KMS-11 (cell line): ENCODE data around the gene DMXL2.

Experiments used
- H2AFZ ChIP-seq: fragments of 200-600 bp; sonication (generic); 2 replicates; pipeline ENCODE4 v1.6.1; 2016; ENCODE audit warnings: antibody characterized with exemption, mixed run types, low read depth
- H3K27ac ChIP-seq: fragments of 200-600 bp; sonication (generic); 2 replicates; pipeline ENCODE4 v1.6.1; 2016; ENCODE audit warnings: mild to moderate bottlenecking, mixed run types
- H3K27me3 ChIP-seq: fragments of 200-600 bp; sonication (generic); 2 replicates; pipeline ENCODE4 v1.6.1; 2017; ENCODE audit warnings: mild to moderate bottlenecking, low read depth, mixed run types, moderate library complexity; ENCODE audit not compliant: insufficient read depth
- H3K36me3 ChIP-seq: fragments of 200-600 bp; sonication (generic); 2 replicates; pipeline ENCODE4 v1.6.1; 2017; ENCODE audit warnings: mild to moderate bottlenecking, mixed run types; ENCODE audit not compliant: insufficient read depth
- H3K4me1 ChIP-seq: fragments of 200-600 bp; sonication (generic); 2 replicates; pipeline ENCODE4 v1.6.1; 2016; ENCODE audit warnings: mild to moderate bottlenecking, low read depth, mixed run types; ENCODE audit not compliant: poor library complexity, severe bottlenecking
- H3K4me2 ChIP-seq: fragments of 200-600 bp; sonication (generic); 2 replicates; pipeline ENCODE4 v1.7.0; 2016; ENCODE audit warnings: mild to moderate bottlenecking, mixed run types
- H3K4me3 ChIP-seq: fragments of 200-600 bp; sonication (generic); IDR thresholded peaks from 2 replicates; pipeline ENCODE4 v1.6.1; 2017; ENCODE audit warnings: low read depth, low read length, mixed read lengths; ENCODE audit not compliant: insufficient read depth
- H3K79me2 ChIP-seq: fragments of 200-600 bp; sonication (generic); 2 replicates; pipeline ENCODE4 v1.6.1; 2016; ENCODE audit warnings: low read depth, mixed run types; ENCODE audit not compliant: insufficient read depth
- H3K9ac ChIP-seq: fragments of 200-600 bp; sonication (generic); 2 replicates; pipeline ENCODE4 v1.6.1; 2016; ENCODE audit warnings: mild to moderate bottlenecking, mixed run types
- H4K20me1 ChIP-seq: fragments of 200-600 bp; sonication (generic); 2 replicates; pipeline ENCODE4 v1.6.1; 2016; ENCODE audit warnings: mild to moderate bottlenecking, mixed run types; ENCODE audit not compliant: insufficient read depth
- TF ChIP-seq, protein P1 (sequence below): fragments of 200-600 bp; sonication (generic); conservative IDR thresholded peaks from 2 replicates; pipeline ENCODE4 v1.6.1; 2017; ENCODE audit warnings: low read depth, mild to moderate bottlenecking, antibody characterized with exemption, low read length, moderate library complexity, mixed read lengths

DMXL2 gene

DNA sequence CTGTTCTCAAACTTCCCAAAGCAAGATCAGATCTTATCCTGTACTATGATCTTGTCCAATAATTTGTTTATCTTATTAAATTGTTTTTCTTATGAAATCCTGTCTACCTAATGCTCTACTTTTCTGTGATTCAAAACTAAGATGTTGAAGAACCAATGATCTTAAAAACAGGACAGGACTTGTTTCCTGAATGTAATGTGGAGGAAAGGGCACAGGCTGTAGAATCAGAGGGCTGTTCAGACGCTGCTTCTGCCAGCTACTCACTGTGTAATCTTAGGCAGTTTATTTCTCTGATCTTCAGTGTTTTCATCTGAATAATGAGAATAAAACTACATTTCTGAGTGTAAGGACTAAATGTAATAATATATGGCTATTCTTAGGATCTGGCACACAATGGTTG is 20.1 kb upstream of the DMXL2 start:
- Histone ChIP-seq H3K79me2 (no peaks in the 10 kb centered on the region), H3K9ac (no peak overlapping the region)

DNA sequence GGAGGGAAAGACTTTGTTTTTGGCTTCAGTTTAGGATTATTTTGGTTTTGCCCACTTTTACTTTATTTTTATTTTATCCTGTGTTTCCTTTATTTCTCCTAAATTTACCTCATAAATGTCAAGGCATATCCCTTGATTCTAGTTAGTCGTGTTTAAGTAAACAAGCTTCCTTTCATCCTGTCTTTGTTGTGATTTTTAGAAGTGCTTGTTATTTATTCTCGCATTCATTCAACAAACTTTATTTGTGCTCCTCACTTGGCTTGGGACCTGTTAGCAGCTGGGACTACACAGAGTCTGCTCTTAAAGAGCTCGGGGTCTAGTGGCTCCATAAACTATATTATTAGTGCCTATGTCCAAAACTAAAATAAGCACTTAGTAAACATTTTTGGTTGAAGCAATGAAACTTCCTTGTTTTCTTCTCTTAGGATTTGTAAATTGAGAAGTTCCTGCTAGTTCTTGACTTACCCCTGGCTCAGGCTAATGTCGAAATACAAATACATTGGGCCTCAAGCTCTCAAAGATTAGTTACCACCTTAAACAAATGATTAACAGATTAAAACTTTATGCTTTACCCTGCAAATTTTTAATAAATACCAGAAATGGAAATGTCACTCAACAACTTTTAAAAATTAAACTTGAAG is 19.0 kb upstream of the DMXL2 start:
- H4K20me1 ChIP-seq = no peaks in the 10 kb centered on the region
- H3K36me3 ChIP-seq = no peaks in the 10 kb centered on the region
- TF ChIP-seq, protein P1, sequence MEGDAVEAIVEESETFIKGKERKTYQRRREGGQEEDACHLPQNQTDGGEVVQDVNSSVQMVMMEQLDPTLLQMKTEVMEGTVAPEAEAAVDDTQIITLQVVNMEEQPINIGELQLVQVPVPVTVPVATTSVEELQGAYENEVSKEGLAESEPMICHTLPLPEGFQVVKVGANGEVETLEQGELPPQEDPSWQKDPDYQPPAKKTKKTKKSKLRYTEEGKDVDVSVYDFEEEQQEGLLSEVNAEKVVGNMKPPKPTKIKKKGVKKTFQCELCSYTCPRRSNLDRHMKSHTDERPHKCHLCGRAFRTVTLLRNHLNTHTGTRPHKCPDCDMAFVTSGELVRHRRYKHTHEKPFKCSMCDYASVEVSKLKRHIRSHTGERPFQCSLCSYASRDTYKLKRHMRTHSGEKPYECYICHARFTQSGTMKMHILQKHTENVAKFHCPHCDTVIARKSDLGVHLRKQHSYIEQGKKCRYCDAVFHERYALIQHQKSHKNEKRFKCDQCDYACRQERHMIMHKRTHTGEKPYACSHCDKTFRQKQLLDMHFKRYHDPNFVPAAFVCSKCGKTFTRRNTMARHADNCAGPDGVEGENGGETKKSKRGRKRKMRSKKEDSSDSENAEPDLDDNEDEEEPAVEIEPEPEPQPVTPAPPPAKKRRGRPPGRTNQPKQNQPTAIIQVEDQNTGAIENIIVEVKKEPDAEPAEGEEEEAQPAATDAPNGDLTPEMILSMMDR = no peak
- H2AFZ ChIP-seq = no peak overlapping the region
- H3K4me3 ChIP-seq = no peak overlapping the region
- H3K9ac ChIP-seq = no peak overlapping the region
- H3K27ac ChIP-seq = no peak overlapping the region
- no peak overlapping the region for H3K4me2 ChIP-seq
- H3K27me3 ChIP-seq = no peaks in the 10 kb centered on the region
- no peaks in the 10 kb centered on the region for H3K4me1 ChIP-seq
- H3K79me2 ChIP-seq = no peaks in the 10 kb centered on the region

More for the DNA sequence above, 20.1 kb upstream of the DMXL2 start:
- Histone ChIP-seq H3K27ac (no peak overlapping the region), H3K4me2 (no peak overlapping the region), H3K4me1 (no peaks in the 10 kb centered on the region), H3K27me3 (no peaks in the 10 kb centered on the region), H2AFZ (no peak overlapping the region), H3K36me3 (no peaks in the 10 kb centered on the region), H4K20me1 (no peaks in the 10 kb centered on the region), H3K4me3 (no peak overlapping the region)
- TF ChIP-seq, protein P1 = no peak

DNA sequence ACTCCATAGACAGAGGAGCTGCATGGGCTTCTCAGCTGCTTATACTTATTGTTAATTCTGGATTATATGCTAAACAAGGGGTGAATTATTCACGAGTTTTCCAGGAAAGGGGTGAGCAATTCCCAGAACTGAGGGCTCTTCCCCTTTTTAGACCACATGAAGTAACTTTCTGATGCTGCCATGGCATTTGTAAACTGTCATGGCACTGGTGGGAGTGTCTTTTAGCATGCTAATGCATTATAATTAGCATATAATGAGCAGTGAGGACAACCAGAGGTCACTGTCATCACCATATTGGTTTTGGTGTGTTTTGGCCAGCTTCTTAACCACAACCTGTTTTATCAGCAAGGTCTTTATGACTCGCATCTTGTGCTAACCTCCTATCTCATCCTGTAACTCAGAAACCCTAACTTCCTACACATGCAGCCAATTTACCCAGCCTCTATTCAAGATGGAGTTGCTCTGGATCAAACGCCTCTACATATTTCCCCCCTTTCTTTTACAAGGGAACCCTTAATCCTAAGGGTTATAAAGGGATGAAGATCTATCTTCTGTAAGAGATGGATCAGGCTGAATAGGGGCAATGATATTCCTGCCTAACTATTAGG is 12.1 kb upstream of the DMXL2 start:
- Histone ChIP-seq H2AFZ (no peak overlapping the region), H3K9ac (no peak overlapping the region), H4K20me1 (no peaks in the 10 kb centered on the region), H3K27ac (no peak overlapping the region), H3K4me1 (no peaks in the 10 kb centered on the region), H3K4me3 (no peak overlapping the region), H3K4me2 (no peak overlapping the region), H3K36me3 (no peaks in the 10 kb centered on the region), H3K79me2 (no peaks in the 10 kb centered on the region), H3K27me3 (no peaks in the 10 kb centered on the region)
- TF ChIP-seq, protein P1 = no peak

DNA sequence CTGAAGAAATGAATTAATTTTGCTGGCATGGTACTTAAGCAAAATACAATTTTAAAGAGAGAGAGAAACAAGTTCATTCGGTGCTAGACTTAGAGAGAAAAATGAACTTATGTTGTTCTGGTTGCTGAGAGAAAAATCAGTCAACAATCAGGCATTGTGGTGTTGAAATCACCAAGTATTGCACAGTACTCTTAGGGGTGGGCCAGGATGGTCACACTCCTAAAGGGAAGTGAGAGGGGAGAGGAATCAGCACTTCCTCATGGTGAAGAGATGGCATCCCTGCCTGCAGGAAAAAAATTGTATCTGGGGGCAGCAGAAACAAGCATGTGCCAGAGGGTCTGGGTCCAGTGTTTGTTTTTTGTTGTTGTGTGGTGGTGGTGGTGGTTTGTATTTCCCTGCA is 7.0 kb upstream of the DMXL2 start:
- Histone ChIP-seq H3K4me1 (peaks cover 23% of the 10 kb centered on the region), H3K4me3 (no peak overlapping the region), H2AFZ (no peak overlapping the region), H3K4me2 (no peak overlapping the region), H3K27ac (no peak overlapping the region), H3K27me3 (no peaks in the 10 kb centered on the region), H3K79me2 (no peaks in the 10 kb centered on the region), H4K20me1 (no peaks in the 10 kb centered on the region), H3K36me3 (no peaks in the 10 kb centered on the region), H3K9ac (no peak overlapping the region)
- TF ChIP-seq, protein P1 = no peak
